ENCODE measurements around the gene RND3.

RND3 gene

GRCh38 chr2:150469706-150470274, 17.7 kb downstream of the RND3 start:
- TF ChIP-seq GABPA (IDR thresholded peaks at IDR 0.05; ENCODE audit: low read depth) (no peak), POLR2AphosphoS5 (IDR thresholded peaks at IDR 0.05; ENCODE audit: low read depth) (no peak), CTCF (IDR thresholded peaks at IDR 0.05; ENCODE audit: insufficient read depth, low read length) (no peak), REST (IDR thresholded peaks at IDR 0.05; ENCODE audit: insufficient replicate concordance, low read depth) (no peak), SPI1 (IDR thresholded peaks at IDR 0.05; ENCODE audit: borderline replicate concordance, low read depth) (no peak)
- Histone ChIP-seq H3K27me3 (ENCODE audit: insufficient read depth, poor library complexity, severe bottlenecking) (no peaks in the 10 kb centered on the region), H3K4me3 (replicated peaks; ENCODE audit: insufficient read depth, low read length) (no peak overlapping the region), H3K27ac (replicated peaks) (no peak overlapping the region)
- DNase-seq (ENCODE audit: low read depth in 1 of 2, low spot score in 1 of 2) = no peak

GRCh38 chr2:150468350-150468960, 19.0 kb downstream of the RND3 start:
- H3K27me3 ChIP-seq (ENCODE audit: insufficient read depth, poor library complexity, severe bottlenecking) = no peaks in the 10 kb centered on the region
- TF ChIP-seq CTCF (IDR thresholded peaks at IDR 0.05; ENCODE audit: insufficient read depth, low read length) = no peak
- TF ChIP-seq REST (IDR thresholded peaks at IDR 0.05; ENCODE audit: insufficient replicate concordance, low read depth) = no peak
- TF ChIP-seq SPI1 (IDR thresholded peaks at IDR 0.05; ENCODE audit: borderline replicate concordance, low read depth) = no peak
- no peak for TF ChIP-seq GABPA (IDR thresholded peaks at IDR 0.05; ENCODE audit: low read depth)
- no peak for TF ChIP-seq POLR2AphosphoS5 (IDR thresholded peaks at IDR 0.05; ENCODE audit: low read depth)
- H3K4me3 ChIP-seq (replicated peaks; ENCODE audit: insufficient read depth, low read length) = no peak overlapping the region
- no peak overlapping the region for H3K27ac ChIP-seq (replicated peaks)
- no peak for DNase-seq (ENCODE audit: low read depth in 1 of 2, low spot score in 1 of 2)

- no peak overlapping the region for H3K27ac ChIP-seq (replicated peaks)
- TF ChIP-seq CTCF (IDR thresholded peaks at IDR 0.05; ENCODE audit: insufficient read depth, low read length) (no peak), GABPA (IDR thresholded peaks at IDR 0.05; ENCODE audit: low read depth) (no peak), SPI1 (IDR thresholded peaks at IDR 0.05; ENCODE audit: borderline replicate concordance, low read depth) (no peak), POLR2AphosphoS5 (IDR thresholded peaks at IDR 0.05; ENCODE audit: low read depth) (no peak), REST (IDR thresholded peaks at IDR 0.05; ENCODE audit: insufficient replicate concordance, low read depth) (no peak)
- no peak for DNase-seq (ENCODE audit: low read depth in 1 of 2, low spot score in 1 of 2)
- H3K27me3 ChIP-seq (ENCODE audit: insufficient read depth, poor library complexity, severe bottlenecking) = no peaks in the 10 kb centered on the region
- no peak overlapping the region for H3K4me3 ChIP-seq (replicated peaks; ENCODE audit: insufficient read depth, low read length)
These were observed 19.9 kb downstream of the RND3 start for GRCh38 chr2:150467621-150467963.
